Measurements from ENCODE around the gene COPZ2. TPM values are rescaled to one million over a fixed set of nuclear protein-coding genes. Genes with fewer than 3 reads are reported as not detected.
"Not testable (repeated sequence)": the region's sequence is repeated elsewhere in the genome, so short reads cannot be mapped to it uniquely, and the experiment has no call there.

COPZ2 gene
- total RNA-seq, 1 experiment from 2014 or later: not detected

DNA sequence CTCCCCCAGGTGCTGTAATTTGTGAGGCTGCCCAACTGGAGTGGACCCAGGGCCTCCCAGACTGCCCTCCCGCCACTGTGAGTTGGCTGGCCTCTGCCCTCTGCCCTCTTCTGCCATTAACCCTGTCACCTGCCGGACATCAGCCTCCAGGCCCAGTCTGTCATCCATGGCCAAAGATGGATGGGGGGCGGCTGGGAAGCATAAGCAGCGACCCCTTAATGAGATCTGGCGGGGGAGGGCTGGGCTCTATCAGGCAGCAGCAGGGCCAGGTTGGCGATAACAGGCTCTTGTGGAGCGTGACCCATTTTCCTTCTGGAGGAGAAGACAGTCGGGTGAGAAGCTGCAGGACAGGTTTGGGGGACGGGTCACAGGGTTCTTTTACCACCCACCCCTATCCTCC lies 41.4 kb downstream of the COPZ2 start:
- in situ Hi-C loops (cut with HindIII; ENCODE audit: low pct_unique_long_range_greater_than_20kb, low sequenced_read_pairs): no loop called here
- DNase-seq (ENCODE audit: low read depth): no peak

DNA sequence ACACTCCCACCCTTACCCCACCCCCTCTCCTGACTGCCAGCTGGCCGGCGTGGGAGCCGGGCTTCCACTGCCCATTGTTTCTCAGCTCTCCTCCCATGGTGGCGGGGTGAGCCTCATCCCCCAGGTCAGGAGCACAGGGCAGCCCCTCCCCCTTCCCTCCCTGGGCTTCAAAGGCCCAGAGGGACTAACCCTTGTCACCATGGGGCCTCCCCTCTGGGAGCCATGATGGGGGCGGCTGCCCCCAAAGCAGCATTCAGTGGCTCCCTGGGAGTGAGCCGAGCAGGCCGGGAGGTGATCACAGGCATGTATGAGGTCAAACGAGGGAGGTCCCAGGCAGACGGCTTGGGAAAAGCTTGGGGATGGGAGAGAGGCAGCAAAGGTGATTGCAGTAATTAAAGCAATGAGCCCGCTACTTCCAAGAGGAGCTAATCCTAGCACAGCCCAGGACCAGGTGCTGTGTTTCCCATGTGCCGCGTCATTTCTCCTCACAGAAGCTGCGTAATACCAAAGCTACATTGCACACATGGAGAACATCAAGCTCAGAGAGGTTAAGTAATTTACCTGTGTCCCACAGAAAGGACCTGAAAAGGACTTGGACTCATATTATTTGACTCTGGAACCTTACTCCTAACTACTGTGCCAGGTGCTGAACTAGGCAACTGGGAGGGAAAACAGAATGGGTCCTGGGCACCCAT lies 42.2 kb downstream of the COPZ2 start:
- in situ Hi-C loops (cut with HindIII; ENCODE audit: low pct_unique_long_range_greater_than_20kb, low sequenced_read_pairs): no loop called here
- DNase-seq (ENCODE audit: low read depth): no peak

DNA sequence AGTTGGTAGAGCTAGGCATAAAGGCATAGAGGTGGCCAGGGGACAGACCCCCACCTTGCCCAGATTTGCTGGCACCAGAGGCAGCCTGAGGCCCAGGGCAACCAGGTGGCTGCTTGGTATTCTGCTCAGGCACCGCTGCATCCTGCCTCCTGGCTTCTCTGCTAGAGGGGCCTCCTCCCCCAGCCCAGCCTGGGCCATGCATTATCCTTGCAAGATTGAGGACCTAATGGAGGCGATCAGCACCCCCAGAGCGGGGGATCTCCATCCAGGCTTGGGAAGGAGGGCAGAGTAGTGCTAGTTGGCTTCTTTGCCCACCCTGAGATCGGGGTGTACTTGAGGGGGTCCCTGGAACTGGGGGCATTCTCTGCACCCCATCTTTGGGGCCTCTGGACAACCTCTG lies 42.9 kb downstream of the COPZ2 start:
- no peak for DNase-seq (ENCODE audit: low read depth)

DNA sequence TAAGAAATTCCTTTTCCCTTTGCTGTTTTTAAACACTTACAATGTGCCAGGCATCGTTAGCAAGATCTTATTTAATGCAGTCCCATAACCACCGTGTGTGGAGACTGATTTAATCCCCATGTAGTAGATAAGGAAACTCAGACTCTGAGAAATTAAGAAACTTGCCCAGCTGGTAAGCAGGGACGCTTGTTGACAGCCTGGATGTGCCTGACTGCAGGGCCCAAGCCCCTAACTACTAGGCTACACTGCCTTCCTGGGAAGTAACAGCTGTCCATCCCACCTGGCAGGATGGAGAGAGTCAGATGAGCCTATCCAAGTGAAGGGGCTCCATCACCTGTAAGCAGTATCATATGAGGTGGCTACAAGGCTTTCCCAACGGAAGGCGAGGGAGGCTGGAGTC lies 43.6 kb downstream of the COPZ2 start:
- DNase-seq (ENCODE audit: low read depth): no peak
- in situ Hi-C loops (cut with HindIII; ENCODE audit: low pct_unique_long_range_greater_than_20kb, low sequenced_read_pairs): no loop called here

More for the DNA sequence above, 42.9 kb downstream of the COPZ2 start:
- in situ Hi-C loops (cut with HindIII; ENCODE audit: low pct_unique_long_range_greater_than_20kb, low sequenced_read_pairs): no loop called here

DNA sequence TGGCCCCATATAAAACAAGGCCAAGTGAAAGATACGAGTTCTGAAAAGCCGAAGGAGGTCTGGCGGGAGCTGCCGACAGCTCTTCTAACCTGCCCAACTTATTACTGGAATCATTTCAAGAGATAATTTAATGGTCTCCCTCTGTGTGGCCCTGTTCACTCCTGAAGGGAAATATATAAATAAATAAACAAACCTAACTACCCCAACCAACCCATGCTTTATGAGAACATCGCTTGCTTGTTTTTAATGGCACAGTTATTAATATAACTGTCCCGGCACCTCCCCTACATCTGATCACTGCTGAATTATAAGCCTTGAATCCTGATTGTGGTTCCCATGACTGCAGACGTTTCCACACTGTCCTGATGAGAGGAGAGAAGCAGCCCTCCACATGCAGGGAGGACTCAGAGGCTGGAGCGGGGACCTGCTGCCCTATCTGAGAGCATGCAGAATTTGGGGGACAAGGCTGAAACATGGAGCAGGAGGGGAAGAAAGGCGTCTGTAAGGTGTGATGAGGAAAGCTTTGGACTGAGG lies 44.5 kb downstream of the COPZ2 start:
- in situ Hi-C loops (cut with HindIII; ENCODE audit: low pct_unique_long_range_greater_than_20kb, low sequenced_read_pairs): no loop called here
- DNase-seq (ENCODE audit: low read depth): no peak

DNA sequence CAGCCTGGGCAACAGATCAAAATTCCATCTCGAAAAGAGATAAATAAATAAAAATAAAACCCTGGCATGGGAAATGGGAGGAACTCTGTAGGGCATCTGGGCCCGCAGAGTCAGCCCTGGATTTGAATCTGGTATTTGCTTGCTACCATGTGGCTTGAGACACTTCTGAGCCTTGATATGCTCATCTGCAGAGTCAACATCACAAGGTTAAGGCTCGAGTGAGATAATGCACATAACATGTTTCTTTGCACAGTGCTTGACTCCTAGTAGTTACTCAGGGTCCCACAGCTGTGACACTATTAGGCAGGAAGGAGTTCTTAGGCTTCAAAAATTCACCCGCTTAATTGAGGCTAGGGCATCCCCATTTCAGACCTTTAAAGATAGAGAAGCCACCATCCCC lies 45.4 kb downstream of the COPZ2 start:
- in situ Hi-C loops (cut with HindIII; ENCODE audit: low pct_unique_long_range_greater_than_20kb, low sequenced_read_pairs): no loop called here
- no peak for DNase-seq (ENCODE audit: low read depth)

DNA sequence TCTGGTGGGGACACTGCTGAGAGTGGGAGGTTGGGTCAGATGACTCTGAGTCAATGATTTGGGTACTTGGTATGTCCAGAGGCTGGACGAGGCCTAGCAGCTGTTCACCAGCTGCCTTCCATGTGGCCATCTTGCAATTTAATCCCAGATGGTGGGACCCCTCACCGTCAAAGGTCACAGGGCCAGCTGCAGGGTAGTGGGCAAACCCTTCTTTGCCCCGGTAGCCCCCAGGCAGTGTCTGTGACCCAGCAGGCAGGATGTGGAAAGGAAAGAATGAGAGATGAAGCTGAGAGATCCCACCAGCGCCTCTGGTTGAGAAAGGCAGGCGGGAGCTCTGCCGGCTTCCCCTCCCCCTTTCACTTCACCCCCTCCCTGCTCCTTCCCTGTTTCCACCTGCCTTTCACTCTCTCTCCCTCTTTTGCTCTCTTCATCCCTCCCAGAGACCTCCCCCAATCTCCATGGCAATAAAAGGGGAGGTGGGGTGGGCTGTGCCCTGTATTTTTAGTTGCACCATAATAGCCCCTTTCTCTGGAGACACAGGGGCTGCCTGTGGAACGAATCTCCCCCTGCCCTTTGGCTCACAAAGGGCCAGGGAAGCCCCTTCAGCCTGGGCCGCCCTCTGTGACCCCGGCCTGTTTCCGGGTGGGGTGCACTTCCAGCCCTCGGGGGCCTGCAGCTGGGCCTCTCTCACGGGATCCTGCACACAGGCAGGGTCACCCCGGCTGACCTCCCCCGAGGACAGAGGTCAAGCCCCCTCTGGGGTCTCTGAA lies 46.5 kb downstream of the COPZ2 start:
- in situ Hi-C loops (cut with HindIII; ENCODE audit: low pct_unique_long_range_greater_than_20kb, low sequenced_read_pairs): no loop called here
- no peak for DNase-seq (ENCODE audit: low read depth)

DNA sequence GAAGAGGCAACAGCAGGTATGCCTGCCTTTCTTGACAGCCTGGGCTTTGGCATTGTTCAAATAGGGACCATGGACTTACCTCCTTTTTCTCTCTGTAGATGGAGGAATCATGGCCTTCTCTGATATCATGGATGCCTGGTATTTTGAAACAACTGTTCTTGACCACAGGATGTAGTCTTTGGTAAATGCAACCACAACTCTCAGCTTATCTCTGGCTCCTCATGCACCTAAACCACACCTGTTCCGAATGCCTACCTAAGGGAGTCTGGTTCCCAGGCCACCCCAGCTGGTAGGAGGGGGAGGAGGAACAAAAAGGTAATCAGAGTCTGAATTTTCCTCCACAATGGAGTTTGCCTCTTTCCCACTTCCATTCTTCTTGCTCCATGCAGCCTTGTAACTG lies 47.9 kb downstream of the COPZ2 start:
- in situ Hi-C loops (cut with HindIII; ENCODE audit: low pct_unique_long_range_greater_than_20kb, low sequenced_read_pairs): no loop called here
- DNase-seq (ENCODE audit: low read depth): no peak

DNA sequence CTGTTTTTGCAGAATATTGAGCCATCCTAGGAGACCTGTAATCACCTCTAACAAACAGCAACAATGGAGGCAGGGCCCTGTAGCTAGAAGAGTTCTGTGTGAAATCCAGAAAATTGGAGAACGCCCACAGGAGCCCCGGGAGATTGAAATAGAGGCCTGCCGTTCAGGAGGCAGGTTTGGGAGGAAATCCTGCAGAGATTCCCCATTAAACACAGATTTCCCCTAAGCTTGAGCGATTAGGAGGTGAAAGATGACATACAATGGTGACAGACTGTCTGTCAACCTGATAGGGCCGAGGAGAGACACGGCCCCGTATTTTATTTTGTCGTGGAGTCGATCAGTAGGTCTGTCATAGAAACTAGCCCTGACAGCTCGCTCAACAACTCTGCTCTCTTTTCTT lies 48.4 kb downstream of the COPZ2 start:
- no peak for DNase-seq (ENCODE audit: low read depth)
- in situ Hi-C loops (cut with HindIII; ENCODE audit: low pct_unique_long_range_greater_than_20kb, low sequenced_read_pairs): no loop called here

DNA sequence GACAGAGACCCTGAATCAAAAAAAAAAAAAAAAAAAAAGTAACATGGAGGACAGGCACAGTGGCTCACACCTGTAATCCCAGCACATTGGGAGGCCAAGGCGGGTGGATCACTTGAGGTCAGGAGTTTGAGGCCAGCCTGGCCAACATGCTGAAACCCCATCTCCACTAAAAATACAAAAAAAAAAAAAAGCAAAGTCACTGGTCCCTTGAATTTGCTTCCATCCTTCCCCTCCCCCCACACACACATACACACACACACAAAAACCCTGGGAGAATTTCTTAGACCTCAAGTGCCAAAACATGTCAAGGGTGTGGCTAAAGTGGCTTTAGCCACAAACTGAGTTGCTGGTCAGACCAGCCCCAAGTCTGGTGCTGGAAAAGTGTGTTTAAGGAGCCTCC lies 49.2 kb downstream of the COPZ2 start:
- in situ Hi-C loops (cut with HindIII; ENCODE audit: low pct_unique_long_range_greater_than_20kb, low sequenced_read_pairs); DNase-seq (ENCODE audit: low read depth): not testable (repeated sequence)

DNA sequence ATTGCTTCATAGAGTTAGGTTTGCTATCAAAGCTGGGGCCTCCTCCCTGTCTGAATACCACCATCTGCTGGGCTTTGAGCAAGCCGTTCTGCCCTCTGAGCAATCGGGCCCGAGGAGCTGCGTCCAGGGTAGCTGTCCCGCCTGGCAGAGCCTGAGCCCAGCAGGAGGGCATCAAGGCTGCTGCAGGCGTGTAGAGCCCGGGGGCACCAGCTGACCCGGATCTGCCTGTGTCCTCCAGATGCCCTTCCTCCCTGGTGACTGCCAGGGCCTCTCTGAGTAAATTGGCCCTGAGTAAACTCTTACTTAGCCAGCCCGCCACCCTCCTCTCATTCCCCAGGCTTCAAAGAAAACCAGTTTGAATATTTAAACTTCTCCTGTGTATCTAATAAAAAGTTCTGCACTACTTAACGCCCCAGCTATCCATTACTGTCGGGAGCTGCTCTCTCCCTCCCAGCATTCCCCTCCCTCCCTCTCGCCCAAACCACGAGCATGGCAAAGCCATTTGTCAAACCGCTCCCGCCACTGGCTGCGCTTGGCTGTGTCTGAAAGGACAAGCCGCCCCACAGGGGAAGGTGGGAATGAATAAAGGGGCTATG lies 50.3 kb downstream of the COPZ2 start:
- DNase-seq (ENCODE audit: low read depth): peak; percentile 30

DNA sequence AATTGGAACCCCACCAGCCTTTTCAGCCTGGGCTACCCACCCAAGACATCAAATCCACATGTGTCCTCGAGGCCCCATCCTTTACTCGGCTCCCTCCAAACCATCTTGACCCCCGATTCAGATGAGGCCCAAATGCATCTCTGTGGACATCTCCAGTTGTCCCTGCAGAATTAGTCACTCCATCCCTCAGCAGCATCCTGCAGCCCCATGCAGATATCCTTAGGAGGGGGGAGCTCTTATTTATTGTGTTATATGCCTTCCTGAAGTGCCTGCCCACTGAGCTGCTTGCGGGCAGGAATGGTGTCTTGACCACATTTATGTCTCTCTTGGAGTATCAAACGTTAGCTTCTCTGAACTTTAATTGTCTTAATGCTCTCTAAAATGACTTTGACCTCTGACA lies 51.1 kb downstream of the COPZ2 start:
- no peak for DNase-seq (ENCODE audit: low read depth)
- in situ Hi-C loops (cut with HindIII; ENCODE audit: low pct_unique_long_range_greater_than_20kb, low sequenced_read_pairs): no loop called here

More for the DNA sequence above, 50.3 kb downstream of the COPZ2 start:
- in situ Hi-C loops (cut with HindIII; ENCODE audit: low pct_unique_long_range_greater_than_20kb, low sequenced_read_pairs): no loop called here

DNA sequence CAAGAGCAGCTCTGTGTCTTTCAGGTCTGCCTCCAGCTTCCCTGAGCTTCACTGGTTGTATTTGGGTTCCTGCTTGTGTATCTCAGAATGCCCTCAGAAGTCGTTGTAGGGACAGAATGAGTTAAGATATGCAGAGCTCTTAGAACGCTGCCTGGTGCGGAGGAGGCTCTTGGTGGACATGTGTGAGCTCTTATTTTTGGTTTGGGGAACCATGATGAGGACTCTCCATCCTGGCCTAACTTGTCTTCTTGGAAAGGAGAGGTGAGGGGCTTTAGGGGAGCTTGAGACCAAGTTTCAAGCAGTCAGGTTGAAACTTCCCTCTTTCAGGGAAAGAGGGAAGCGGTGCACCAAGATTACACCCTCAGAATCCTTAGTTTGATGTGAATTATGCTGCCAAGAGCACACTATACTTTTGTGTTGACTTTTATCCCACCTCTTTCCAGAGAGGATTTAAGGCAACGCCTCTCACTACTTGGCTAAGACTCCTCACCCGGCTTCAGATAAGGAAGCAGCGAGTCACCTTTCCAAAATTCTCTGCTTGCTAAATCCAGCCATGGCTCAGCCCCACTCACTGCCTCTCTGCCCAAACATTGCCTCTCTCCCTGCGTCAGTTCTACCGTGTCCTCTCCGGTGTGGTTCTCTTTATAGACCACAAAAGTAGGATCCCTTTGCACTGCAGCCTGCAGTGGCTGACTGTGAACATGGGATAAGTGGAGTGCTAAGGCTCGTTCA lies 53.9 kb downstream of the COPZ2 start:
- DNase-seq (ENCODE audit: low read depth): no peak
- in situ Hi-C loops (cut with HindIII; ENCODE audit: low pct_unique_long_range_greater_than_20kb, low sequenced_read_pairs): no loop called here

DNA sequence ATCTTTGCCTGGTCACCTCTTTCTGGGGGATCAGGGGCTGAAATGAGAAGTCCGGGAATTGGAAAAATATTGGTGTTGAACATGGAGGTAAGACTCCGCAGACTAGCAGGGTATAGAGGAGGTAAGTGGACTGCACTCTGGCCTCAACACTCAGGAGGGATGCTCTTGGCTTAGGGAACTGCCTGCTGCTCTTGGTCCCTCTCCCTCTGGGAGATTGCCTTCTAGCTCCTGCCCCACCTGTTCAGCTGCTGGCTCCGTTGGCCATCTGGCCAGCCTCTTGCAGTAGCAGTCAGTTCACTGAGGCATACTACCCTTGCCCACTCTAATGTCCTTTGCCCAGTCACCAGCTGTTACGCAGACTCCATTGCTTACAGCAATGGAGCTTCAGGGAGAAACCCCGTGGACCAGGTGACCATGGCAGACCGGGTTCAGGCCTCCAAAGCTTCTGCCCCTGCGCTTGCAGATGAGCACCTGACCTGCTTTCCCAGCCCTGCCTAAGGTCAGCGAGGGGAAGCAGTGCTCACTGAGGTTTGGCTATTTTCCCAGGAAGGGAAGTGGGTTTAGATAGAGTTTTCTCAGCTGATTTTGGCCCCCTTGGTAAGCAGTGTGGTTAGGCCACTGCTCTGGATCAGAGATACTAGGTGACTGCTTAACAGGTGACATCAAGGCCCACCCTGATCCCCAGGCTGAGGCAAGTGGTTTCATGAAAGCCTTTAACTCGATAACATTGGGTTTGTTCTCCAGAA lies 54.8 kb downstream of the COPZ2 start:
- in situ Hi-C loops (cut with HindIII; ENCODE audit: low pct_unique_long_range_greater_than_20kb, low sequenced_read_pairs): no loop called here
- no peak for DNase-seq (ENCODE audit: low read depth)

DNA sequence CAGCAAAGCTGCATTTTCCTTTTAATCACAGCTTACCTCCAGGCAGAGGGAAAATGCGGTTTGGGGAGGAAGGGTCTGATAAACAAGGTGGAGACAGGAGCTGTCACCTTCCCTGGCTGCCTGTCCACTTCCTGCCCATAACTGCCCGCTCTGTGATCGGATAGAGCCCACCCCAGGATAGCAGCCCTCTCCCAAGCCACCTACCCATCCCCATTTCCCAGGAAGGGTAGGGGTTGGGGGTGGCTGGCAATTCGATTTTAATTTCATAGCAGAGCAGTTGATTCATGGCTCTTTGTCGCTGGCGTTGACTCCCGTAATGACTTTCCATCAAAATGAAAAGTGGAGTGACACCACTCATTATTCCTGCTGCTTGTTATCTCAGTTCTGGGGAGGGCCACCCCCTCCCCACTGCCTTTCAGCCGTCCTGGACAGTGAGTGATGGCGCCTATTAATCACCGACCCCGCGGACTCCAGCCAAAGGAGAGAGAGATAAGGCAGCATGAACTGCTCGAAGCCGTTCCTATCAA lies 55.4 kb downstream of the COPZ2 start:
- in situ Hi-C loops (cut with HindIII; ENCODE audit: low pct_unique_long_range_greater_than_20kb, low sequenced_read_pairs): no loop called here
- DNase-seq (ENCODE audit: low read depth): no peak

DNA sequence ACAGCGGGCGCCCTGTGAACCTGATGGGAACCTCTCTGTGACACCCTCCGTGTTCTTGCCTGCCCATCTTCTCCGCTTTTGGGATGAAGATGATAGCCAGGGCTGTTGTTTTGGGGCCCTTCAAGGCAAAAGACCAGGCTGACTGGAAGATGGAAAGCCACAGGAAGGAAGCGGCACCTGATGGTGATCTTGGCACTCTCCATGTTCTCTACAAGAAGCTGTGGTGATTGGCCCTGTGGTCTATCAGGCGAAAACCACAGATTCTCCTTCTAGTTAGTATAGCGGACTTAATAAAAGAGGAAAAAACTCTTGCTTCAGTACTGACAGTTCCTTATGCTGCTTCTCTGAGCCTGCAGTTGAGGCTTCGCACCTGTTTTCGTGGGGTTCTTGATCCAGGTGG lies 56.1 kb downstream of the COPZ2 start:
- in situ Hi-C loops (cut with HindIII; ENCODE audit: low pct_unique_long_range_greater_than_20kb, low sequenced_read_pairs): no loop called here
- no peak for DNase-seq (ENCODE audit: low read depth)

DNA sequence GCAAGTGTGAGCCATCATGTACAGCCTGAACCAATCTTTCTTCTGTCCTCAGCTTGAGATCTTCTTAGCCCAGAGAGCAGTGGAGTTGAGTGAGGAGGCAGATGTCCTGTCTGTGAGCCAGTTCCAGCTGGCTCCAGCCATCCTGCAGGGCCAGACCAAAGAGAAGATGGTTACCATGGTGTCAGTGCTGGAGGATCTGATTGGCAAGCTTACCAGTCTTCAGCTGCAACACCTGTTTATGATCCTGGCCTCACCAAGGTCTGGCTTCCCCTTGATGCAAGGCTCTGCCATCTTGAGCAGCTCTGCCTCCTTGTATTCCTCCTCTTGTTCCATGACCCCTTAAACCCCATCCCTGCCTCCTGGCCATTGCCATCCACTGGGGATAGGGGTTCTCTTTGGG lies 57.1 kb downstream of the COPZ2 start:
- in situ Hi-C loops (cut with HindIII; ENCODE audit: low pct_unique_long_range_greater_than_20kb, low sequenced_read_pairs): no loop called here
- DNase-seq (ENCODE audit: low read depth): no peak

DNA sequence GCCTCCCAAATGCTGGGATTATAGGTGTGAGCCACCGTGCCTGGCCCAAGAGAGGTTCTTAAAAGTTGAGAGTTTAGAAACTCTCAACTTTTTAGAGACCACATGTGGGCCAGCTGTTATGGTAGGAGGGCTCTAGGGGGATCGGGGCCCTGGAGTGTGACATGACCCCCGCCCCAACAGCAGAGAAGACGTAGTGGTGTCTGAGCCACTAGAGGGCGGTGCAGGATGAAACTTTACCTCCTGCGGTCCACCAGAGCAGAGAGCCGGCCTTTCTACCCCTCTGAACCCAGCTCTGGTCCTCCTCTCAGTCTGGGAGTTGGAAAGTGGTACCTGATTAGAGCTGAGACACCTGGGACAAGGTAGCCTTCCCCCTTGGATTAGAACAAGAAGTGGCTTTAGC lies 59.3 kb downstream of the COPZ2 start:
- DNase-seq (ENCODE audit: low read depth): peak; percentile 31
- in situ Hi-C loops (cut with HindIII; ENCODE audit: low pct_unique_long_range_greater_than_20kb, low sequenced_read_pairs): no loop called here
